CD4-positive, alpha-beta T cell treated with Interleukin-6 for 4 hours (primary cell): ENCODE results near the gene PARM1.

Experiments
- DNase-seq: peaks from one replicate; pipeline ENCODE4 v3.0.0-alpha.2; 2020; ENCODE audit warnings: mixed read lengths

The PARM1 gene, protein sequence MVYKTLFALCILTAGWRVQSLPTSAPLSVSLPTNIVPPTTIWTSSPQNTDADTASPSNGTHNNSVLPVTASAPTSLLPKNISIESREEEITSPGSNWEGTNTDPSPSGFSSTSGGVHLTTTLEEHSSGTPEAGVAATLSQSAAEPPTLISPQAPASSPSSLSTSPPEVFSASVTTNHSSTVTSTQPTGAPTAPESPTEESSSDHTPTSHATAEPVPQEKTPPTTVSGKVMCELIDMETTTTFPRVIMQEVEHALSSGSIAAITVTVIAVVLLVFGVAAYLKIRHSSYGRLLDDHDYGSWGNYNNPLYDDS

DNA sequence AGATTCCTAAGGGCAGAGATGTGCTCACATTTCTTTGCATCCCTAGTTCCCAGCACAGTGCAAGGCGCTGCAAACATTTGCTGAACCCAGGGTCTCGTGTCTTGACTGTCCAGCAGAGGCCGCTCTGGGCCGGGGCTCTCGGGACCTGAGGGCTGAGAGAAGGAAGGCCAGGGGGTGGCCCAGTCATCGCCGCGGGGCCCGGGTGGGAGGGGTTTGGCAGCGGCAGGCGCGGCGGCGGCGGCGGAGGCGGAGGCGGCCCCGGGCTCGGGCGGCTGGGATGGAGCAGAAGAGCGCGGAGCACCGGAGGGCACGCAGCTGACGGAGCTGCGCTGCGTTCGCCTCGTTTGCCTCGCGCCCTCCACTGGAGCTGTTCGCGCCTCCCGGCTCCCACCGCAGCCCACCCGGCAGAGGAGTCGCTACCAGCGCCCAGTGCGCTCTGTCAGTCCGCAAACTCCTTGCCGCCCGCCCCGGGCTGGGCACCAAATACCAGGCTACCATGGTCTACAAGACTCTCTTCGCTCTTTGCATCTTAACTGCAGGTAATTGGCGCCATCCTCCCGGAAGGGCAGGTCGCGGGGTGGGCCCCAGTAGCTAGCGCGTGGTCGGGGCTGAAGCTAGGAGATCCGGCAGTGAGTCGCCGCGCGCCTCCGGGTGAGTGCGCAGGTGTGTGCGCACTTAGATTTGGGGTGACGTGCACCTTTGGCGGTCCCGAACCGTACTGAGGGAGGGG is at the start of gene PARM1:
PARM1 (plus strand) TSS at position 285 of the 730 bp plus-strand sequence; CDS start at position 497, 212 bp downstream.
- DNase-seq, result peak; percentile 6

DNA sequence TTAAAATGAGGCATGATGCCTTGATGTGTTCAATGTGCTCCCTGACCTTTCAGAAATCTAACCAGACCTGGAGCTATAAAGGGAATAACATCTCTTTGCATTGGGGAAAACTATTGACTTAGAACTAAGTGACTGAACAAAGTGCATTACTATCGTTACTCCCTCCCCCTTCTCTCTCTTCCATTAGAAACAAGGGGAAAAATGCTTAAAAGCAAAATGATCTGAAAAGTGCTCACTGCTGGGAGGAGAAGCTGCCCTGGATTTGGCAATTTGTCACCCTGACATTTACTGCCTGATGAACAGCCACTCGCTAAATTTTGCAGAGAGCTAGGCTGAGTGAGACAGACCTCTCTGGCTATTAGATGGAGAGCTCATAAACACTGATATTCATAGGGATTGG is 48.6 kb upstream of the PARM1 start:
- no peak for DNase-seq

DNA sequence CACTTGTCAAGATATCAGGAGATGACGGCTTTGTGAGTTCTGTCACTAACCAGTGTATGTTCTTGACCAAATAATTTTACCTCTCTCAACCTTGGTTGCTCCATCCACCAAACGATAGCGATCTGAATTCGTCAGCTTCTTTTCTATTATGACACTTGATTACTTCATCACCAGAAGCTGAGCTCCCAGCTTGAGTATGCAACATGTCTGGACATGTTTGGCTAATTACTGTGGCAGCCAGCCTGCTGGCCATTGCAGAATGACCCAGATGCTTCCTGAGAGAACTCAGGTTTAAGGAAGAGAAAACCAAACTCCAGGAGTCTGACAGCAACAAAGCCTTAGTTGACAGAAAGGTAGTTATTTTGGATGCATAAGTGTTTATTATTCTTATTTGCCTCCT is 46.4 kb upstream of the PARM1 start:
- no peak for DNase-seq

DNA sequence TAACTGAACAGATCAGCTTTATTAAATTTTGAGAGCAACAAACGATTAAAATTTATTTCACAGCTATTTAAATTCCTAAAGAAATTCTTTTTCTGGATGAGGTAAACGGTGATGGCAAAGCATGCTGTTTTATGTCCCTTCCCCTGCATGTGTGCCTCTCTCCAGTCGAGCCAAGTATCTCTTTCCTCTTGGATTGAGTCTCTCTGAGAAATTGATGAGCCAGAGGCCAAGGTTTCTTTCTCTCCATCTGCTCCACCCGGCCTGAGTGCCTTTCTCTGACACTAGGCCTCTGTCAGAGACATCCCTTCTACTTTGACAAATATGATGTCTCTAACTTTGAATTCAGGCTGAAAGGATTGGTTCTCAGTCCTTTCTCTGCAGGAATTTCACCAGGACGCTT is 42.6 kb upstream of the PARM1 start:
- DNase-seq, result no peak

DNA sequence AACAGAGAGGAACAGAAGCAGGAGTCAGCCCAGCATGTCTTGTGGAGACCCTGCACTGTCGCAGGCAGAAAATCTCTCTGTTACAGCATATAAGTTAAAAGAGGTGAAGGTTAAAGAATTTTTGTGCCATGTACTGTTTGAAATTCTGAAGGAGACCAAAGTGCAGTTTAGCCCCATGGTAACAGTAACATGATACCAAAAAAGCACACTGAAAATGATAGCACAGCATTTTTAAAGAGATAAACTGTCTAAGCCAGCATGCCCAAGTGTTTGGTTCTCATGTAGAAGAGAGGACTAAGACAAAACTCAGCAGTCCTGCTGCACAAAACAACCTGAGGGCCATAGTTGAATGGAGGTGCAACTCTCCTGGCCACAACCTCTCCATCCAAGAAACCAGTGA is 41.9 kb upstream of the PARM1 start:
- no peak for DNase-seq

DNA sequence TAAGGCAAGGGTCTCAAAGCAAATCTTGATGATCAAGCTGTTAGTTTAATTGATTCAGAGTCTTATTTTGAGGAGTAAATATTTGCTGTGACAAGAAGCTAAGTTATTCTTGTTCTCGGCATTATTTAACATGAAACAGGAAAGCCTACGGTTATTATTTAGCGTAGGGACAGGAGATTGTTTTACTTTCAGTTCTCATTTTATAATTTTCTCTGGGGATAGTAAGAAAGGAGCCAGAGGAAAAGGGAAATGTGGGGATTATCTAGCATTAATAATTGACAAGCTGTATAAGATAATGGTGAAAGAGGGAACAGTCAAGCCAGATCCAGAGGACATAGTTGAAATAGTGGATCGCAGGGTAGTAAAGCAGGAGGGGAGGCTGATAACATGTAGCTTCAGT is 39.7 kb upstream of the PARM1 start:
- no peak for DNase-seq

DNA sequence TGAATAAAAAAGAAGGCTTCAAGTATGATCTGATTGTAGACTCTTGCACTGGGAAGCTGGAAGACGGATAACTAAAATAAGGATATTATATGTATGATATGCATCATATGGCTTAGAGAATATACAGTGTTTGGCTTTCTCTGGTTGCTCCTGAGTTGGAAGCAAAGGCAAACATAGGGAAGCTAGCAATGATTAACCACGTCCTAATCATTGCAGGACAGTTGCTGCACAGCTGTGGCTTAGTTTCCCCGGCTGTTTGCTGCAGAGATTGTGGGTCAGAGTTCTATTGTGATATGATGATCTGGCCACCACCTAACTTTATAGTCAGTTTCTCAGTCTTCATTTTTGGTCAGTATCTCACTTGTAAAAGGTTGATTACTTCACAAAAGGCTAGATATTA is 36.3 kb upstream of the PARM1 start:
- DNase-seq, result no peak

DNA sequence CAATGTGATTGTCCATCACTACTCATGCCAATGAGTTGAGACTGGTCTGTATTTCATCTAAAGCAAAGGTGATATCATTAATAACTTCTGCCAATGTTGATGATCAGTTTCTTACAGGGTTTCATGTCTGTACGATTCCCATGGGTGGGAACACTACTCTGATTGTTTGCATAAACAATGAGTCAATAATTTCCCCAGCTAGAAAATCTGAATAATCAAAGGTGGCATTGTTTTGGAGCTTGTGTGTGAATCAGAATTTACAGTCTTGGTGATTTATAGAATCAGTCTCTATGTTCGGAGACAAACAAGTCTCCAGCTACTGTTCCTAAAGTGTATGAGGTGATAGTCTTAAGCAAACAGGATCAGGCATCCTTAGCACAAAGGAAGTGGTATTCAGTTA is 35.5 kb upstream of the PARM1 start:
- DNase-seq, result no peak

DNA sequence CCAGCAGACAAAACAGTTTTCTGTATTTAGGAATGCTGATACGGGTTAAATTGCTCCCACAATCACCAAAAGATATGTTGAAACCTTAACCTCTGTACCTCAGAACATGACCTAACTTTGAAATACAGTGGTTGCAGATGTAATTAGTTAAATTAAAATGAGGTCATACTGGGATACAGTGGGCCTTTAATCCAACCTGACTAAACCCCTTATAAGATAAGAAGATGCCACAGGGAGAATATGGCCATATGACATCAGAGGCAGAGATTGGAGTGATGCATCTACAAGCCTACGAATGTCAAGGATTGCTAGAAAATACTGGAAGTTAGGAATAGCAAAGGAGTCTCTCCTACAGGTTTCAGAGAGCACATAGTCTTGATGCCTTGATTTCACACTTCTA is 32.1 kb upstream of the PARM1 start:
- DNase-seq, result no peak

DNA sequence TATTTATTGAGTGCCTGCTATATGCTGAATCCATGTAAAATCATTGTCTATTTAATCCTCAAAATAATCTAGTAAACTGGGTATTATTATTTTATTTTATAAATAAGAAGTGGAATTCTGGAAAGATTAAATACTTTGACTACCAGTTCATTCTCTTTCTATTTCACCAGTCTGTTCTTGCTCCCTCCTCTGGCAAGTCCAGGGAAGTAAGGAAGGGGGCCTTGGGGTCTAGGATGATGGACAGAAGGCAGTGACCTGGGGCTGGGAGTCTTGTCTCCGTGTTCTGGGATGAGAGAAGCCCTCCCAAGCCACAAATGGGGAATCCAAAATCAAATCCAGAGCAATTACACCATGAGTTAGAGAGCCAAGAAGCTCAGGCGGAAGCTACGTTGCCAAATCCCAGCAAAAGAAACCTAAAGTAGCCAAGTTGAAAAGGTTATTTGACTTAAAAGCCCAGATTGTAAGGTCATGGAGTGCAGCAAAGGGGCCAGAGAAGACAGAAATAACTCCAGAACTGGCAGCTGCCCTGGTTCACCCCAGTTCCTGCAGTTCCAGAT is 28.3 kb upstream of the PARM1 start:
- no peak for DNase-seq

DNA sequence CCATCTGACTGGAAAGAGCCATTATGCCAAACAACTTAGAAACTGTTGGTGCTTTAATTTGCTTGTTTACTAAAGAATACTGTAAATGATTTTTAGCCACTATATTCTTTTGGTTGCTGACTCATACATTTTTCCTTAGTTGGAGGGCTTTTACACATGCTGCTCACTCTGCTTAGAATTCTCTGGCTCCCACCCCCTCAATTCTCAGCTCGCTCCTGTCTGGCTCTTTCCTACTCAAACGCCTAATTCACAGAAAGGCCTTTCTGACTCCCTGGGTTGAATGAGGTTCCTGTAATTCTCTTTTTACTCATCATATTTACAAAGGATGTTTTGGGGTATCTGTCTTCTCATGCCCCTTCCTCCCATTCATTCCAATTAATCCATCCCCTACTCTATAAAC is 26.1 kb upstream of the PARM1 start:
- no peak for DNase-seq

DNA sequence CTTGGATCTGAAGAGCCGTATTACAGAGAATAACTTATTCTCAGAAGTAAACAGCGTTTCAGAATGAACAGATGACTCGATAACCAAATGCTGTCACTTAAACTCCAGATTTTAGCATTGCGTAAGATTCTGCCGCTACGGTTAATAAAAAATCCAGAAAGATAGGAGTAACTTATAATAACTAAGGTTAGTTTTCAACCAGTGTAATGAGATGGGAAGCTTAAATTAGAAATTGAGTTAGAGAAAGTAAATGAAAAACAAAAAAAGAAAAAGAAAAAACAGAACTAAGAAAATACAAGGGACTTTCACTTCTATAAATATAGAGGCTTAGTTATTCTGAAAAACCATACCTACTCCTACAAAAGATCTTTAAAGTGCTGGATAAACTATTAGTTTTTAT is 13.1 kb upstream of the PARM1 start:
- no peak for DNase-seq

DNA sequence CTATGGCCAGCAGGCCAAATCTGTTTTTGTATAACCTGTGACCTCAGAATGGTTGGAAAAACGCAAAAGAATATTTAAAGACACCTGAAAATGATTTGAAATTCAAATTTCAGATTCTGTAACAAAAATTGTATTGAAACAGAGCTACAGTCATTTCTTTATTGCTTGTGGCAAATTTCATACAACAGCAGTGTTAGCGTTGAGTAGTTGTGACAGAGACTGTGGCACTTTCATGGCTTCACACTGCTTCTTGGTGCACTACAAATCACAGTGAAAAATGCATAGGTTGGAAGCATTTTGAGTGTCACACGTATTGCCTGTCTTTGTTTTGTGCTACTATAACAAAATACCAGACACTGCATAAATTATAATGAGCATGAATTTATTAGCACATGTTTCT is 12.2 kb upstream of the PARM1 start:
- no peak for DNase-seq

DNA sequence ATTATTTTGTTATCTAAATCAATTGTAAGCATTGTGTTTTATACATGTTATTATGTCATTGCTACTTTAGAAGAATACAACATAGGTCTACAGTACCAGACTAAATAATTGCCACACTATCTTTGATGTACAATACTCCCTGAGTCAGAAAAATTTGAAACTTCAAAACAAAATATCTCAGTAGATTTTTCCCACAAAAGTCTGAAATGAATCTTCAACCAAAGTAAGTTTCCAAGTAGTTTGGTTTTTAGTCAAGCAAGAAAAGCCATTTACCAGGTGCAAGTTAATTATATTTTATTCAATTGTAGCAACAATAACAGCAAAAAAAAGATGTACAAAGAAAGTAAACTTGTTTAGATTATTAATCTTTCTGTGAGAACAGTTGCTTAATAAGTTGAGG is 11.4 kb upstream of the PARM1 start:
- DNase-seq, result no peak

DNA sequence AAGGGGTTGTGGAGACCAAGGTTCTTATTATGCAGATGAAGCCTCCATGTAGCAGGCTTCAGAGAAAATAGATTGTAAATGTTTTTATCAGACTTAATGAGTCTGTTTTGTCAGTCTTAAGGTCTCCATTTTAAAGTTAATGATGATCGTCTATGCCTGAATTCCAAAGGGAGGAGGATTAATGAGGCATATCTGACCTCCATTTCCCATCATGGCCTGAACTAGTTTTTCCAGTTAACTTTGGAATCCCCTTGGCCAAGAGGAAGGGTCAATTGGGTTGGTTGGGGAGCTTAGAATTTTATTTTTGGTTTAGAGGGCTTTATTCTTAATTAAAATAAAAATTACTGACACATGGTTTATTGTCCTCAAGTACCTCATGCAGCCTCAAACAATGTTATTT is 6.9 kb upstream of the PARM1 start:
- DNase-seq, result no peak

DNA sequence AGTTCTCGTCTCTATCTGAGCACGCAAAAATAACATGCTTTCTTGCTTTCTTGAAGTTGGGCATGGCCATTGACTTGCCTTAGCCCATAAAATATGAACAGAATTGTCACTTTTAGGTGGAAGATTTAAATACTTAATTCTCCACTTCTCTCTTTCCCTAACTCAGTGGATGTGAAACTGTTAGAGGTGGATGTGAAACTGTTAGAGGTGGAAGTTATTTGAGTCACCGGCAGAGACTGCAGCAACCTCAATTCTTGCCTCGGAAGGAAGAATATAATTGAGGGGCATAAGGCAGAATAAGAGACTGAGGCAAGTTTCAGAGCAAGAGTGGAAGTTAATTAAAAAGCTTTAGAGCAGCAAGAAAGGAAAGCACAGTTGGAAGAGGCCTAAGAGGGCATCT is 2.8 kb upstream of the PARM1 start:
- no peak for DNase-seq

DNA sequence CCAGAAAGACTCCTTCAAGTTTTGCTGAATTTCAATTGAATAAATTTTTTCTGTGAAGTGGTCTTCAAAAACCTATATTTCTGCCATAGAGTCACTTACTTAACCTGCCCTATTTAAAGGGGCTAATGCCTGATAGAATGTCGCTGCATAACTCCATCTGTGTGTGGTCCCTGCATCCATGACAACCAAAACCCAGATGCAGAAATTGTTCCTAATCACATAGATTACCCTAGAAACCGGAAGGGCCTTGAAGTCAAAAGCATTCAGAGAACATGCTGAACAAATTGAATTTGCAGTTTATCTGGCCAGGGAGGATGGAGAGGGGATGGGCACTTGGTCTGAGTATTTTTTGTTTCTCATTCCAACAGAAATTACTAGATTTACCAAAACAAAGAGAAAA is 1.5 kb upstream of the PARM1 start:
- DNase-seq, result no peak

DNA sequence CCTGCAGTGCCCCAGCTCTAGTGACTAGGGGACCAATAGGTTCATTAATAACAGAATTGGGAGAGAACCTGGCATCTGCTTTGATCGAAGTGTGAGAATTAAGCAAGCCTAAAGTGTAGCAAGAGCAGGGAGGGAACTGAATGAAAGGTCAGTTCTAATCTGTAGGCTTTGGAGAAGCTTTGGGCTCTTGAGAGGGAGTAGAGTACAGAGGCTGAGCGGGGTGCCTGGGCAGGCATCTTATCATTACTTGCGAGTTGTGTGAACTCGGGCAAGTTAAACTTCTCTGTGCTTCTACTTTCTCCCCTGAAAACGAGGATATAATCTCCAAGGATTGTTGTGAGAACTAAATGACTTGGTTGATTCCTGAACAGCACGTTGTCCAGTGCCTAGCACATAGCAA is 906 bp upstream of the PARM1 start:
- DNase-seq, result no peak

DNA sequence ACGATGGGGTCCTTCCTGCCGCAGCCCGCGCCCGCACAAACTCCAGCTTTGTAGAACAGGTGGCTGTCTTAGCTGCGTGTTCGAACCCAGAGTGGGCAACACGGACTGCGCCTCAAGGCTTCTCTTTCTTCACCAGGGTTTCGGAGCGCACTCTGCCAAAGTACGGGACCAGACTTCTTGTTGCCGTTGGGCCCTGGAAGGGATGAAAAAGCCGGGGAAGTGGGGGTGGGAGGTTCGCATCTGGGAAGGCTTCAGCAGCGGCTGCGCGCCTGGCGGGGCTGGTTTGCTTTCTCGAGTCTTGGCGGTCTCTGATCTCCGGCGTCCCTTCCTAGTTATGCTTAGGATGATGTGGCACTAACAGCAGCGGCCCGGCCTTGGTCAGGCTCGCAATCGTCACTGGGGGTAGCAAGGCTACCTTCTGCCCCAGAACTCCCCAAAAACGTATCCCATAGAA is 673 bp downstream of the PARM1 start:
- DNase-seq, result no peak

DNA sequence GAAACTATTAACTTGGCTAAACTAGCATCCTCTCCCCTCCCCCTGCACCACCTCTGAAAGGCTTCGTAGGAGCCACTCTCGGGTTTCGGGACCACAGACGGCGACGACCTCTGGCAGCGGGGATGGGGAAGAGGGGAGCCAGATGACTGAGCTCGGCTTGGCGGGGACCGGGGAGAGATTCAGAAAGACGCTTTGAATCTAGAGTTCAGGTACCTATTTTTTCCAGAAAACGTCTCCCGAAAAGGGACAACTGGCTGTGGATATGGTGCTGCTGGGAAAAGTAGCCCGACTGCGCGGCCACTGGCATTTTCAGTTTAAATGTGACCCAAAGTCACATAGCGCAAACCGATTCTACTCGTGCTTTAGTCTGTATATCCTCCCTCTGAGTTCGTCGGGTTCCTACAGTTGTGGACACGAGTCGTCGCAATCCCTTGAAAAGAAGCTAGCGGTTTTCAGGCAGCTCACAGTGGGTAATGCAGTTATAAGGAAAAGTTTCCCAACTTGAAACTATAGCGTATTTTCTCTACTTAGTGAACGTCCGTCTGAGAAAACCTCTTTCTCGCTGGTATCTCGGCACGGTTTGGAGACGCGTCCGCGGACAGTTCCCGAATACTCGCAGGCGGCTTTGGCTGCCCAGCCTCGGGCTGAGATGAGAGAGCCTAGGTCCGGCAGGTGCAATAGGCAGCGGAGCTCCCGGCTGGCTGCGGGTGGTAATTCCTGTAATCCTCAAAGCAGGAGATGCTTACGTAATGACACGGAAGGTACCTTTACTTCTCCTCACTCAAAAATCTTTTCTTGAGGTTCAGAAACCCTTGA is 1.3 kb downstream of the PARM1 start:
- DNase-seq, result no peak

DNA sequence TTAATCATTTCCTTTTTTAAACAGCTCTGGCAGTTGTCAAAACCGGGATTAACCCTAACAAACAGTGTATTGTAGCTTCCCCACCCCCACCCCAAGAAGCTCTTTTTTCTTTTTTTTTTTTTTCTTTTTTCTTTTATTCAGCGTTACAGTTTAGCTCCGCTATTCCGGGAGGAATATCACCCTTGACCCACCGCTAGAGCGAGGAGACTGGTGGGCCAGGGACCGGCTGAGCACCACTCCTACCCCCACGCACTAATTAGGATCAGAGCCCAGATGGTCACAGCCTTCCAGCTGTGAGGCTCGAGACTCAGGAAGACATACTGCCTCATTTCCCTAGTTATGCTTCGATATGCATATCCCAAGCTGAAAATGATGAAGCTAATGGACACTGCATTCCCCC is 2.0 kb downstream of the PARM1 start:
- no peak for DNase-seq

DNA sequence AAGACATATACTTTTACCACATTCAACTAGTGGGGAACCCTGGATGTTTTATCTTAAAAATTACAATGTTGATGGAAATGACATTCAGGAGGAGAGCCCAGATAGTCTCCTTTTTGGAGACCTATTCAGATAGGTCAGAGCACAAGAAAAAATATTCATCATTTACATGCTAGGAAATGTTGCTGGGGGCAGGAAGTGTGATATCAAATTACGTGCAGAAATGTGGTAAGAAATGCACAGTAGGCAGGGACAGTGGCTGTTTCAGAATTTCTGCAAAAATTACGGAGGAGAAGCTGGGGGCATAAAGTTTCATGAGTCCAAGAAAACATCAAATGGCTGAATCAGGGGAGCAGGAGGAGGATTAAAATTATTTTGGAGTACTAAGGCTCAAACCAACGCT is 8.2 kb downstream of the PARM1 start:
- no peak for DNase-seq

DNA sequence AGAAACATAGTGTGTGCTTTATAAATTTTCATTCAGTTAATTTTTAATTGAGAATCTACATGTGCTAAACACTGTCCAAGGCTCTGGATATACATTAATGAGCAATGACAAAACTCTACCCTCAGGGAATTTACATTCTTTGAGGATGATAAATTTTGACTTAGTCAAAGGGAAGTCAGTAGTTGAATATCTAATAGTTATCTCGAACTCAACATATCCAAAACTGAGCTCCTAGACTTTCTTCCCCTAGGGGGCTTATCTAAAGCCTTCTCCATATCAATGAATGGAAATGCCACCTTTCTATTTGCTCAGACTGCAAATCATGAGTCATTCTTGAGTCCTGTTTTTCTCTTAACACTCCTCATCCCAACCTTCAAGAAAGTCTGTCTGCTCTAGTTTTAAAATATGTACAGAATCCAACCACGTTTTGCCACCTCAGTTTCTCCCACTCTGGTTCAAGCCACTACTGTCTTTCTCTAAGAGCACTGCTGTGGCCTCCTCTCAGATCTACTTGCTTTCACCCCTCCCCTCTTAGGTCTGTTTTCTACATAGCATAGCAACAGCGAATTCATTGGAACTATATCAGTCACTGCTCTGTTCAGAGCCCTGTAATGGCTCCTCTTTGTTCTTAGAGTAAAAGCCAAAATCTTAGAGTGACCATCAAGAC is 9.5 kb downstream of the PARM1 start:
- no peak for DNase-seq
